CD4-positive, CD25-positive, alpha-beta regulatory T cell (primary cell): ENCODE results near the gene EEF2KMT. TPM values are rescaled to one million over a fixed set of nuclear protein-coding genes. Genes with fewer than 3 reads are reported as not detected.
A peak's percentile ranks its signal among the peaks of the same experiment; 100 is the strongest.
"Not testable (repeated sequence)": the region's sequence is repeated elsewhere in the genome, so short reads cannot be mapped to it uniquely, and the experiment has no call there.

Experiments
- ATAC-seq, 2 donors: fragments of 150-1000 bp; cut with Tn5 transposase; one replicate each; pipeline ENCODE4 v1.10.0; 2021; ENCODE audit warnings: low read depth in 2 of 2, moderate number of reproducible peaks in 2 of 2, moderate library complexity in 1 of 2
- DNase-seq, 3 donors: peaks; one replicate each; pipeline versions ENCODE4 v3.0.0 to v3.0.0-alpha.2; 2012 to 2022; ENCODE audit warnings: mixed read lengths in 1 of 3
- H3K27ac ChIP-seq: one replicate; pipeline ENCODE4 v1.7.0; 2013; ENCODE audit warnings: mild to moderate bottlenecking, low read length; ENCODE audit not compliant: insufficient read depth, poor library complexity, severe bottlenecking
- H3K27me3 ChIP-seq: one replicate; pipeline ENCODE4 v1.7.0; 2013; ENCODE audit warnings: low read length; ENCODE audit not compliant: control insufficient read depth, insufficient read depth
- H3K36me3 ChIP-seq: one replicate; pipeline ENCODE4 v1.7.0; 2013; ENCODE audit warnings: mild to moderate bottlenecking, low read length, moderate library complexity; ENCODE audit not compliant: control insufficient read depth, insufficient read depth
- H3K4me1 ChIP-seq: 2 replicates; pipeline ENCODE4 v1.7.0; 2013; ENCODE audit warnings: mild to moderate bottlenecking, low read length; ENCODE audit not compliant: insufficient read depth, control insufficient read depth, poor library complexity, severe bottlenecking
- H3K4me3 ChIP-seq: one replicate; pipeline ENCODE4 v1.7.0; 2013; ENCODE audit warnings: low read depth, mild to moderate bottlenecking, low read length, moderate library complexity
- H3K9me3 ChIP-seq, 2 experiments: 1 replicate in 1 of 2; 2 replicates in 1 of 2; pipeline ENCODE4 v1.7.0; 2013; ENCODE audit warnings: low read length in 2 of 2, mild to moderate bottlenecking in 1 of 2, moderate library complexity in 1 of 2; ENCODE audit not compliant: control insufficient read depth in 2 of 2
- H3K27ac Mint-ChIP-seq, 3 donors: one replicate each; pipeline ENCODE4 v1.8.0; 2020 to 2022; ENCODE audit warnings: mild to moderate bottlenecking in 3 of 3, mixed read lengths in 3 of 3, moderate library complexity in 2 of 3
- H3K27me3 Mint-ChIP-seq: one replicate; pipeline ENCODE4 v1.8.0; 2022; ENCODE audit warnings: mild to moderate bottlenecking, mixed read lengths
- H3K36me3 Mint-ChIP-seq: one replicate; pipeline ENCODE4 v1.8.0; 2020; ENCODE audit warnings: mixed read lengths
- H3K4me1 Mint-ChIP-seq, 4 donors: one replicate each; pipeline ENCODE4 v1.8.0; 2020 to 2022; ENCODE audit warnings: mixed read lengths in 4 of 4, mild to moderate bottlenecking in 1 of 4
- H3K4me3 Mint-ChIP-seq, 4 donors: one replicate each; pipeline ENCODE4 v1.8.0; 2020 to 2022; ENCODE audit warnings: mild to moderate bottlenecking in 4 of 4, mixed read lengths in 4 of 4, moderate library complexity in 3 of 4
- H3K9me3 Mint-ChIP-seq, 7 donors: one replicate each; pipeline ENCODE4 v1.8.0; 2020 to 2022; ENCODE audit warnings: mixed read lengths in 7 of 7, mild to moderate bottlenecking in 3 of 7, moderate library complexity in 2 of 7
- polyA plus RNA-seq, 4 donors: library from polyadenylated mRNA; unstranded; fragments of 300-500 nt; fragmentation: Illumina TruSeq; gene quantifications; one replicate each; pipeline ENCODE4 v1.2.3, GENCODE V29; 2021
- total RNA-seq: library from RNA; stranded (reverse); gene quantifications from one replicate; pipeline ENCODE4 v1.2.3, GENCODE V29; 2022

EEF2KMT gene
- total and polyA plus RNA-seq, 5 donors from 2014 or later: 3.7 to 19.6 (median 13.9) TPM

GRCh38 chr16:5080461-5080860 is 17.1 kb downstream of the EEF2KMT start:
- H3K4me1 Mint-ChIP-seq, H3K27ac Mint-ChIP-seq, ATAC-seq, H3K9me3 ChIP-seq, H3K27ac ChIP-seq, DNase-seq, H3K4me3 ChIP-seq, H3K27me3 ChIP-seq, H3K9me3 Mint-ChIP-seq, H3K27me3 Mint-ChIP-seq, H3K4me3 Mint-ChIP-seq, H3K4me1 ChIP-seq: not testable (repeated sequence)
- H3K36me3 Mint-ChIP-seq: peaks cover 32% of the 10 kb centered on the region
- H3K36me3 ChIP-seq: peaks cover 33% of the 10 kb centered on the region

DNA sequence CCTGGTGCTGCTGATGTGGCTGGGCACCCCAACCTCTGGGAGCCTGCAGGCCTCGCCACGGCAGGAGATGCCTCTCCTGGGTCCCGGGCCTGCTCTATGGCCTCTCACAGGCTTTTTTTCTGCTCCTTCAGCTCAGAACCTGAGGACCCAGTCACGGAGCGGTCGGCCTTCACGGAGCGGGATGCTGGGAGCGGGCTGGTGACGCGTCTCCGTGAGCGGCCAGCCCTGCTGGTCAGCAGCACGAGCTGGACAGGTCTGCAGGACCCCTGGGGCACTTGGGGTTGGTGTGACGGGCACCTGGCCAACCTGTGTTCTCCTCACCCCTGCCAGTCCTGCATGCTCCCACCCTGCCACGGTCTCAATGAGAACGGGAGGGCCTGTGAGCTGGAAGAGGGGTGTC is 19.0 kb downstream of the EEF2KMT start:
- Mint-ChIP-seq H3K9me3 (no peaks in the 10 kb centered on the region), H3K36me3 (peaks cover 28% of the 10 kb centered on the region), H3K27ac (no peak overlapping the region), H3K4me1 (peaks cover 3 to 14% (median 8%) of the 10 kb centered on the region in 4 donors), H3K27me3 (no peaks in the 10 kb centered on the region), H3K4me3 (no peak overlapping the region)
- Histone ChIP-seq H3K27ac (no peak overlapping the region), H3K9me3 (no peaks in the 10 kb centered on the region), H3K4me1 (no peaks in the 10 kb centered on the region), H3K27me3 (no peaks in the 10 kb centered on the region), H3K4me3 (no peak overlapping the region), H3K36me3 (peaks cover 37% of the 10 kb centered on the region)
- ATAC-seq (no peak), DNase-seq (no peak)

DNA sequence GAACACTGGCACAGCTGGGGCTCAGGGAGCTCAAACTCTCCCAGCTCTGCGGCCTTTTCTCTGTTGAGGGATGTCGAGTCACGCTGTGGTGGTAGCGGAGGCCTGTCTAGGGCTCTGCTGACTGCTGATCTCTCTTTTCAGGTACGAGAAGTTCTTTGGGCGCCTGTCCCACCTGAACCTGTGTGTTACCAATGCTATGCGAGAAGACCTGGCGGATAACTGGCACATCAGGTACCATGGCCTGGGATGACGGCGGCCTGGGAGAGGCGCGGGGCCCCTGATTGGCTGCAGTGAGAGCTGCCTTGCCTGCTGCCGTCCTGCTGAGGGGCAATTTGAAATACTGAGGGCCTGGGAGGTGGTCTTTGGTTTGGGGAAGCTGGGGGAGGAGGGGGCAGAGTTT is 20.3 kb downstream of the EEF2KMT start:
- peaks cover 40% of the 10 kb centered on the region for H3K36me3 ChIP-seq
- peaks cover 9 to 26% (median 19%) of the 10 kb centered on the region in 4 donors for H3K4me1 Mint-ChIP-seq
- ATAC-seq (no peak), DNase-seq (no peak)
- H3K27me3 ChIP-seq: no peaks in the 10 kb centered on the region
- H3K27me3 Mint-ChIP-seq: no peaks in the 10 kb centered on the region
- no peak overlapping the region for H3K27ac ChIP-seq
- H3K9me3 Mint-ChIP-seq: no peaks in the 10 kb centered on the region
- H3K4me3 Mint-ChIP-seq: no peak overlapping the region
- H3K27ac Mint-ChIP-seq: no peak overlapping the region
- H3K9me3 ChIP-seq: no peaks in the 10 kb centered on the region
- peaks cover 28% of the 10 kb centered on the region for H3K36me3 Mint-ChIP-seq
- no peak overlapping the region for H3K4me3 ChIP-seq
- peaks cover 12% of the 10 kb centered on the region for H3K4me1 ChIP-seq

- Histone ChIP-seq H3K4me1 (peaks cover 24% of the 10 kb centered on the region), H3K36me3 (peaks cover 38% of the 10 kb centered on the region), H3K27ac (no peak overlapping the region), H3K27me3 (no peaks in the 10 kb centered on the region), H3K9me3 (no peaks in the 10 kb centered on the region), H3K4me3 (no peak overlapping the region)
- Mint-ChIP-seq H3K9me3 (no peaks in the 10 kb centered on the region), H3K4me3 (no peak overlapping the region), H3K27me3 (peaks cover 3% of the 10 kb centered on the region), H3K36me3 (peaks cover 28% of the 10 kb centered on the region), H3K4me1 (peaks cover 18 to 39% (median 28%) of the 10 kb centered on the region in 4 donors), H3K27ac (no peak overlapping the region)
- DNase-seq (no peak), ATAC-seq (no peak)
Measured at GRCh38 chr16:5075637-5076036, 22.0 kb downstream of the EEF2KMT start.

DNA sequence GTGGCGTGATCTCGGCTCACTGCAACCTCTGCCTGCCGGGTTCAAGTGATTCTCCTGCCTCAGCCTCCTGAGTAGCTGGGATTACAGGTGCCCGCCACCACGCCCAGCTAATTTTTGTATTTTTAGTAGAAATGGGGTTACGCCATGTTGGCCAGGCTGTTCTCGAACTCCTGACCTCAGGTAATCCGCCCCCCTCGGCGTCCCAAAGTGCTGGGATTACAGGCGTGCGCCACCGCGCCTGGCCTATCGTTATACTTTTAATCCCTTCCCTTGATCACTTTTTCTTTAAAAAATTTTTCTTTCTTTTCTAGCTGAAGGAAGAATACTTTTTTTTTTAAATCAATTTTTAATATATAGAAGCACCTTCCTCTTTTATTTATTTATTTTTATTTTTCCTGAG is 23.8 kb downstream of the EEF2KMT start:
- Histone ChIP-seq H3K36me3 (peaks cover 29% of the 10 kb centered on the region), H3K4me1 (peaks cover 24% of the 10 kb centered on the region)
- H3K27me3 ChIP-seq, H3K4me3 ChIP-seq, ATAC-seq, H3K9me3 Mint-ChIP-seq, H3K27me3 Mint-ChIP-seq, H3K4me3 Mint-ChIP-seq, H3K27ac ChIP-seq, H3K9me3 ChIP-seq, DNase-seq, H3K27ac Mint-ChIP-seq: not testable (repeated sequence)
- Mint-ChIP-seq H3K4me1 (peaks cover 18 to 40% (median 29%) of the 10 kb centered on the region in 4 donors), H3K36me3 (peaks cover 25% of the 10 kb centered on the region)

DNA sequence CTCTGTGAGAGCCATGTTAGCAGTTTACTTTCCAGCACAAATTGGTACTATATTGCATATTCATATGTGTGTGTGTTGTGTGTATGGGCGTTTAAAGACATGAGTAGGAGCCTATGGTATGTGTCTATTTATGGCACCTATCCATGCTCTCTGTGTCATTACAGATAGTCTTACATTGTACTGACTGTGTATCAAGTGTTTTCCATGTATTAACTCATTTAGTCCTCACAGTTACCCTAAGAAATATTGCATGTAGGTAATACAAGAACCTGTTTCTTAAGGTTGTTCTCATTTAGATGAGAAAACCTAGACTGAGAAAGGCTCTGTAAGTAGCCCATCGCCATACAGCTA is 24.3 kb downstream of the EEF2KMT start:
- peaks cover 24% of the 10 kb centered on the region for H3K4me1 ChIP-seq
- Mint-ChIP-seq H3K4me1 (peaks cover 18 to 40% (median 29%) of the 10 kb centered on the region in 4 donors), H3K27me3 (peaks cover 8% of the 10 kb centered on the region), H3K36me3 (peaks cover 25% of the 10 kb centered on the region), H3K27ac (peak overlapping the region; percentile 11 to 98 (median 78)), H3K4me3 (peak overlapping the region; percentile 92 to 96 (median 94)), H3K9me3 (no peaks in the 10 kb centered on the region)
- no peaks in the 10 kb centered on the region for H3K27me3 ChIP-seq
- peak overlapping the region; percentile 86 for H3K27ac ChIP-seq
- no peaks in the 10 kb centered on the region for H3K9me3 ChIP-seq
- DNase-seq (no peak), ATAC-seq (no peak)
- peaks cover 29% of the 10 kb centered on the region for H3K36me3 ChIP-seq
- no peak overlapping the region for H3K4me3 ChIP-seq

DNA sequence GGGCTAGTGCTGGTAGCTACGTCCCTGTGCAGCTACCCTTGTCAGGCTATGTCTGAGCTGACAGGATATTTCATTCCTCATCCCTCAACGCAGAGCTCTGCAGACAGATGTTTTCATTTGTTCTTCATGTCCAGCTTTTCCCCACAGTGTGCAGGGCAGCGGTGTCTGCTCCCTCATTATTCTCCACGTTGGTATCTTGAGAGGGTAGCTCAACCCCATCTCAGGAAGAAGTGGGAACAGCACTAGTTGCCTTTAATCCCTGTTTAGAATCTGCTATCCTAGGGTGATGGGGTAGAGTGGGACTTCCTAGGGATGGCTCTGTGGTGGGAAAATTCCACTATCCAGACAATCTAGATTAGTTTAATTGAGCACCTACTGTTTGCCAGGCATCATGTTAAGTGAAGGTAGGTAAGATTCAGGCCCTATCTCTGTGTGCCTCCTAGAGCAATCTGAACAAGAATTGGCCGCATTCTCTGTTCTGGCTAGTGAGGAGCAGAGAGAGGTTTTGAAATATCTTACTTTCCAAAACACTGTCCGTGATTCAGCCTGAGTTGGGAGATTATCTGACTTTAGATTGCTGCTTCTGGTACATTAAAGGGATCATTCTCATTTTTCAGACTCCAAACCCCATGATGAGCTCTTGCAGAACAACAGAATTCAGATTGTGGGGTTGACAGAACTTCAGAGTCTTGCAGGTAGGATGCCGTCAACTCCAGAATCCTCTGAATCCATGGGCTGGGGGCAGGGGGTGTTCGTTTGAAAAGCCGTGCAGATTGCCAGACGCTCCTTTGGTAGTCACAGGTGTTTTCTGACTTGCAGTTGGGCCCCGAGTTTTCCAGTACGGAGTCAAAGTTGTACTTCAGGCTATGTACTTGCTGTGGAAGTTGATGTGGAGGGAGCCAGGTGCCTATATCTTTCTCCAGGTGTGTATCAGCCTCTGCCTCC is 25.0 kb downstream of the EEF2KMT start:
- Mint-ChIP-seq H3K27me3 (peaks cover 8% of the 10 kb centered on the region), H3K4me1 (peaks cover 18 to 40% (median 29%) of the 10 kb centered on the region in 4 donors), H3K4me3 (peak overlapping the region; percentile 92 to 96 (median 94)), H3K36me3 (peaks cover 25% of the 10 kb centered on the region), H3K27ac (peak overlapping the region; percentile 98), H3K9me3 (no peaks in the 10 kb centered on the region)
- H3K27ac ChIP-seq: peak overlapping the region; percentile 86
- no peaks in the 10 kb centered on the region for H3K9me3 ChIP-seq
- H3K27me3 ChIP-seq: no peaks in the 10 kb centered on the region
- no peak for DNase-seq
- H3K4me1 ChIP-seq: peaks cover 24% of the 10 kb centered on the region
- peaks cover 28% of the 10 kb centered on the region for H3K36me3 ChIP-seq
- no peak for ATAC-seq
- H3K4me3 ChIP-seq: peak overlapping the region; percentile 85
